NCI-H128 (cell line): ENCODE measurements around the gene ATF1.

Experiments
- DNase-seq: peaks from one replicate; lab custom pipeline; 2025; ENCODE audit not compliant: unreplicated experiment; lab: John Stamatoyannopoulos, UW

ATF1 gene

DNA sequence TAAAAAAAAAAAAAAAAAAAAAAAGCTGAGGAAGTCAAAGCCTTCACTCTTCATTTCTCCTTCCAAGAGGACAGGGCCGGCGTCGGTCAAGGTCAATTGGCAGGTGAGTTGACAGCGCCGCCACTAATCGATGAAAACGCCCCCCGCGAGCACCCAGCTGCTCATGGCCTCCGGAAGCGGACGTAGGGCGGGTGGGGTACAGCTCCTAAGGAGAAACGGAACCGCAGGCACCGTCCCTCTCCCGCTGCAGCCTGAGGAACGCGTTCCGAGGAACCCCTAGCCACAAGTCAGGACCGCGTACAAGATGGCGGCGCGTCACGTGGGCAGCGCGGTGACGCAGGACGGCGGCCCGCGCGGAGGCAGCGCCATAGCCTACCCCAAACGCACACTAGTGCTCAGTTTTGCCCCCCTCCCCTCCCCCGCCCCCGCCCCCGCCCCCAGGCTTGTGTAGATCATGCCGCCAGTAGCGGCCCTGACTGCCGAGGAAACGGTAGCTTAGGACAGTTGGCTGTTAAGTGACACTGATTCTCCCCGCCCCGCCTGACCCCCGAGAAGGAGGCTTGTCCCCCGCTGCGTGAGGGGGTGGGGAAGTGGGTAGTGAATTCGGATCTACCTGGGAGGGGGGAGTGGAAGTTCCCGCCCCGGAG, at the start of gene ATF1:
Gene ATF1, plus strand, starts transcription at position 463 of the 647 bp plus-strand sequence. CDS start 16,045 bp downstream, outside the sequence.
- DNase-seq: peak; percentile 83

DNA sequence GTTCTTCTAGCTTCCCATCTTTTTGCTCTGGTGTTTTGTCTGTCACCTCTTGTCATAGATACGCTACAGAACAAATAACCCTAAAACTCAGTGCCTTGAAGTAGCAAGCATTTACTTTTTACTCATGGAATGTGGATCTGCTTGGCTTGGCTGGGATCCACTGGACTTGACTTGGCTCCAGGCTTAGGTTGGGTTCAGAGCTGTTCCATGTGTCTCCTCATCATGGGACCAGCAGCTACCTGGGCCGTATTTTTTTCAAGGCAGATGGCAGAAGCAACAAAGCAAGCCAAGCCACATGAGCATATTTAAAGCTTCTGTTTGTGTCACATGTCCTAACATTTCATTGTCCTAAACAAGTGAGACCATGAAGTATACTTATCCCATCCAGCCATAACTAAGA, 48.7 kb upstream of the ATF1 start:
- DNase-seq: no peak

DNA sequence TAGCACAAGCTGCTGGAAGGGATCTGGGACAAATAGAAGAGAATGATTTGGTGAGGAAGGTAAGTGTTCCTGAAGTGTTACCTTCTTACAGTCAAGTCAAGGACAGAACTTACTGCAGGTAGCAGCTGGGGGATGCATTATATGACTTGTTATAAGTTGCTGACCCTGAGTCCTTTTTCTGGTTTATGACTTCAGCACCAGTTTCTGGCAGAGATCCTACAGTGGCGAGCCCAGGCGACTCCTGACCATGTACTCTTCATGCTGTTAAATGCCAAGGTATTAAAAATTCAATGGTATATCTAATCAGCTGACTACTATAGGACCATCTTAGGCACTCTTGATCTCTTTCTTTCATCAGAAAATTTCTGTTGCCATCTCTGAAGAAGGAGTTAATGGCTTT, 45.1 kb upstream of the ATF1 start:
- no peak for DNase-seq

DNA sequence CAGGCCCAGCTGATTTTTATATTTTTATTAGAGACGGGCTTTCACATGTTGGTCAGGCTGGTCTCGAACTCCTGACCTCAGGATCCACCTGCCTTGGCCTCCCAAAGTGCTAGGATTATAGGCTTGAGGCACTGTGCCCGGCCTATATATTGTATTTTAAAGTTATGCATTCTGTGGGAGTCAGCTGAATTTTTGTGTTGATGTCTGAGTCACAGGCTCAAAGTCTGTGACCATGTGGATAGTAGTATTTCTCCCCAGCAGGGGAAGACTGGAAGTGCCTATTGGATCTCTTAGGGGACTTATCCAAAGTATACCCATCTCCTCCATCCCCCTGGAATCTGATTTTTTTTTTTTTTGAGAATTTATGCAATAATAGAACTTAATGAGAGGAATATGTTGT, 43.8 kb upstream of the ATF1 start:
- DNase-seq: no peak

DNA sequence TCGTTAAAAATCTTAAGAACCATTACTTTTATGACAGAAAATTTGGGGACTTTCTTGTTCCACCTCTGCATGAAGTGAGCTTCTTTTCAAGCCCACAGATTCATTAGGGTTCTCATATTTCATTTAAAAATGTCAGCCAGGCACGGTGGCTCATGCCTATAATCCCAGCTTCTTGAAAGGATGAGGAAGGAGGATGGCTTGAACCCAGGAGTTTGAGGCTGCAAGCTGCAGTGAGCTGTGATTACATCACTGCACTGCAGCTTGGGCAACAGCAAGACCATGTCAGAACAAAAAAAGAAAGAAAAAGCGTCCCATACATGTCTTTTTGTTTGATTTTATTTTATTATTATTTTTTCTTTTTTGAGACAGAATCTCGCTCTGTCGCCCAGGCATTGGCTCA, 43.4 kb upstream of the ATF1 start:
- no peak for DNase-seq

DNA sequence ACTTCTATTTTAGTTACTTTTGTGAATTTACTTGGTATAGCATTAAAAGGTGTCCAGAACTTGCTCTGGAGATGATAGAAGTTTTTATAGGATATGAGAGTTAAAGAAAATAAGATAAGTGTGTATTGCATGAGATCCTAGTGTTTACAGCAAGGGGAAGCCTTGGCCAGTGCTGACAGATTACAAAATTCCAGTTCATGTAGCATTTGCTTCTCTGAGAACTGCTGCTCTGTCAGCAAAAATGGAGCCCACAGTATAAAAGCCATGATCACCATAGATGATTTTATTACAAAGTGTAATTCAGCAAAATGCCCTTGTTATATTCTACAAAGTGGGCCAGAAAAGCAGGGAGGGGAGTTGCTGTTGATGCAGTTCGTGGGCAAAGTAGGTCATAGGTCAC, 40.0 kb upstream of the ATF1 start:
- no peak for DNase-seq

DNA sequence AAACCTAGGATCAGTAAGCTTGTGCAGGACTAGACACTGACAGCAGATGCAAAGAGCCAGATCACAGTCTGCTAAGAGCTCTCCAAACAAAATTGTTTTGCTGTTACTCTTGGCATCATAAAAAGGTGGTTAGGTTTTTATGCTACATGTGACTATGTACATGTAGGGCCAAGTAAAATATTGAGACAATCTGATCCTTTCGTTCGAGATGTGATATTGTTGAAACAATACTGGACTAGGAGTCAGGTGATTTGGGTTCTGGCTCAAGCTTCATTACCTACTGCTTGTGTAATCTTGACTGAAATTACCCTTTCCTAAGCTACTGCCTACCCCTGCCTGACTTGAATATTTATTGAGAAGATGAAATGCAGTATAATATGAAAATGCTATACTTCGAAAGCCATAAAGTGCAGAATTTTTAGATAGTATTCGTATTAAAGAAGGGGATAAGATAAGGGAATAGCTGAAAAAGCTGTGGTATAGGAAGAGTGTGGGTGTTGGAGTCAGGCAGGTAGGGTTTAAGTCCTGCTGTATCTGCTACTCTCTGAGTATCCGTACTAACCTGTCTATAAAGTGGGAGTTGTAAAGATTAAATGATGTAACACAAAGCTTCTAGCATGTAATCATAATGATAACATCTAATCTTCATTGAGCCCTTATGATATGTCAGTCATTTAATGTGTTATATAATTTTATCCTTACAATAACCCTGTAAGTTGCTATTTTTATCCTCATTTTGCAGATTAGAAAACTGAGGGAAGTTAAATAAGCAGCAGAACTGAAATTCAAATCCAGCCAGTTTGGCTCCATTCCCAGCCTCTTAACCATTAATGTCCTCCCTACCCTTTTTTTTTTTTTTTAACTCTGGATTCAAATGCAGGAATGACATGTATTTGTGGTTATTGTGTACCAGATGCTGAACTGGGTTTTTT, 38.6 kb upstream of the ATF1 start:
- no peak for DNase-seq

DNA sequence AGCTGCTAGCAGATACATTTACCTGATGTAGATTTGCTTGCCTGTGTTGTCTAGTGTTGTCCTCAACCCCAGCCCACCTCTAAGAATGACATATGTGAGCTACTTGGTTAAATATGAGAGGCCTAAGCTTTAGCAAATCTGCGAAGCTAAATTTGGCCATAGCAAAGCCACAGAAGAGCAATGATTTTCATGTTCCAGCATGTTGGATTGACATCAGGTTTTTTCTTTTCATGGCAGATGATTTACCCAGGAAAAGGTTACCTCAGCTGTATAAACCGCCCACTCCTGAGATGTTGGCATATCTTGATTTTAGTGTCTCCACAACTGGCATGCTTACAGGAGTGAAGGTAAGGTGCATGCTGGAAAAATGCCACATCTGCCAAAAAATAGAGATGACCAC, 36.4 kb upstream of the ATF1 start:
- DNase-seq: no peak

DNA sequence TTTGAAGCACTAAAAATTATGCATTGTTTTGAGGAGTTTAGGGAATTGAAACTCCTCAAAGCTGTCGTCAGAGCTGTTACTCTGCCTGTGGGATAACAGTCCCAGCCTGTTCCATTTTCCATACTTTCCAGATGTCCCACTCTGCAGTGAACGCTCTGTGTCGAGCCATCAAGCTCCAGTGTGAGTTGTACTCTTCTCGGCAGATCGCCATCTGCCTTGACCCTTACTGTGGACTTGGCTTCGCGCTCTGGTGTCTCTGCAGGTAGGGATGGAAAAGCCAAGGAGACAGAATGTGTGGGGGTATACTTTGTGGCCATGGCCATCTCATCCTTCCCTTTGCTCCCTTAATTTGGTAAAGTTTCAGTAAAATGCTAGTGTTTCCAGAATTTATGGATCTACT, 35.5 kb upstream of the ATF1 start:
- DNase-seq: no peak

DNA sequence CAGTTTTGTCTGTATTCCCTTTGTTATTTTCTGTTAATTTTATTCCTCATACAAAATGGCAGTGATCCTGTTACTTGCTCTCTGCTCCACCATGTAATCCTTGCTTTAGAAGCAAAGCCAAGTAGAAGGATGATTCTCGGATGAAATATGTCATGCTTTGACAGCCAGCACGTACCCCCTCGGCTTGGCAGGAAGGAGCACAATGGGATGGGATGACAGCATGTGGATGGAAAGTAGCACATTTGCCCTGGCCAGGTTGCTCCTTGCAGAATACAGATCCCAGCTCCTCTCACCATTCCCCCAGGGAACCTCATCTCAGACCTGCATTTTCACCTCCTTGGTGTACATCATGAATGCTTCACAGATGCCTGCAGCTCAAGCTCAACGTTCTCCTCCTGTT, 35.1 kb upstream of the ATF1 start:
- DNase-seq: no peak

DNA sequence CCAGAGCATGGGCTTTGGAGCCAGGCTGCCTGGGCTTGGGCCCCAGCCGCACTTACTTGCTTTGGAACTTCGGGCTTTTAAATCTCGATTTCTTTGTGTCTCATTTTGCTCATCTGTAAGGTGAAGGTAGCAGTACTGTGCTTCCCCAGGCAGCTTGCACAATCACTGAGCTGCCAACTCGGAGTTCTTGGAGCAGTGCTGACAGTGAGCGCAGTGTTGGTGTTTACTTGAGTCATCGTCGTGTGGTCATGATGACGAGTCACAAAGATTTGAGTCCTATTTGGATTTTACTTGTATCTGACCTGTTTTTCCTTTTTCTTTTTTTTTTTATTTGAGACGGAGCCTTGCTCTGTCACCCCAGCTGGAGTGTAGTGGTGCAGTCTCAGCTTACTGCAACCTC, 31.3 kb upstream of the ATF1 start:
- DNase-seq: no peak

DNA sequence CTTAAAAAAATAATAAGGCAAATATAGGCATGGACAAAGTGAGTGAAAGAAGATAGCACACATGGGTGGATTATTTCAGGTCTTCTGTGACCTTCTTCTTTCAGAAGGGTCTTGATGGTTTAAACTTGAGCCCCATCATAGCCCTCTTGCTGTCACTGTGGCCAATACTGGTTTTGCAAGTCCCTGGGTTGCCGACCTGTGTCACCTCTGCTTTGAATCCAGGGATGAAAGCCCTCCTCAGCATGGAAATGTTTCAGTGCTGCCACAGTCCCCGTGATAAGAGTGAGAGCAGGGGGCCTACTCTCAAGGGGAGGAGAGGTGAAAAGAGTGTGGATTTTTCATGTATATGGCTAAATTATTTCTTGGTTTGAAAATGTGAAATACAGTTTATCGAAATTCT, 30.2 kb upstream of the ATF1 start:
- no peak for DNase-seq

DNA sequence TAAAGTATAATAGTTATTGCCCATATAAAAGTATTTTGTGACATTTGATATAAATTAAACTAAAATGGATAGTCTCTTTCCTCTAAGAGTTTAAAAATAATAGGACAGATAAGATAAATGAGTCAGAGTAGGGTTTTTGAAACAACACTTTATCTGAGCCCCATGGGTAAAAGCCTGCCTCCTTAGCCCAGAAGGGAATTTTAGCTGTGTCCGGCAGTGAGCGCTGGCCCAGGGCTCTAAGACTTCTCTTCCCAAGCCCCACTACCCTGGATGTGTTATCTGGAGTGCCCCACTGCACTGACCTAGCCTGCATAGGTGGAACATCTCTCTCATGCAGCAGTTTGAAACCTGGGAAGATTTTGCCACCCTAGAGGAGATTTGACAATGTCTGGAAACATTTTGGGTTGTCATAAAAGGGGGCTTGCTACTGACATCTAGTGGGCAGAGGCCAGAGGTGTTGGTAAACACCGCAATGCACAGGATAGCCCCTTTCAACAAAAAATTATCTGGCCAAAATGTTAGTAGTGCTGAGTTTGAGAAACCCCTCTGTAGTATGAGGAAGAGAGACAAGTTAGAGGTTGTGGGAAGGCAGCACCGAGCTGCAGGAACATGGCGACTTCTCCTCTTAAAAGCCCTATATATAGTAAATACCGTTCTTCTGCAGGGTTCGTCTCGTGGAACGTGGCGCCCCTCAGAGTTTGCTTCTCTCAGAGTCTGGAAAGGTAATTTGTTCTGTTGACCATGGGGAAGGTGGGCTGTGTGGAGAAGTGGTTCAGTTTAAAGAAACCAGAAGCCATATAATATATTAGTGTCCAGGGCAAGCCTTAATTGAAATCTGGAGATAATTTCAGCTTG, 29.3 kb upstream of the ATF1 start:
- DNase-seq: no peak

DNA sequence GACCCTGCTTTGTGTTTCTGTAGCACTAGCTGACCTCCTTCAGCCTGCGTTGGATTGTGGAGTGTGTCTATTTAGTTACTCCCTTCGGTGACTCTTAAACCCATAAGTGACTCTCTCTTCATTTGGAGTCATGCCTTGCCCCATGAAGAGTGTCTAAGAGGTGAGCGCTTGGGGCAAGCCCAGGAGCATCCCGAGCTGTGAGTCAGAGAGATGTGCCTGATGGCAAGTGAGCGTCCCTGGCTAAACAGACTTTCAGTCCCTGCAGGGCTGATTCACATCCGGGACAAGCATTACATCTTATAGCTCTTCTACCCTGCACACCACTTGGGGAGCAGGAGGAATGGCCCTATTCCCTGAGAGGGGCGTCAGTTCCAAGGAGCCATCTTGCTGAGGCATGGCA, 24.3 kb upstream of the ATF1 start:
- DNase-seq: no peak

DNA sequence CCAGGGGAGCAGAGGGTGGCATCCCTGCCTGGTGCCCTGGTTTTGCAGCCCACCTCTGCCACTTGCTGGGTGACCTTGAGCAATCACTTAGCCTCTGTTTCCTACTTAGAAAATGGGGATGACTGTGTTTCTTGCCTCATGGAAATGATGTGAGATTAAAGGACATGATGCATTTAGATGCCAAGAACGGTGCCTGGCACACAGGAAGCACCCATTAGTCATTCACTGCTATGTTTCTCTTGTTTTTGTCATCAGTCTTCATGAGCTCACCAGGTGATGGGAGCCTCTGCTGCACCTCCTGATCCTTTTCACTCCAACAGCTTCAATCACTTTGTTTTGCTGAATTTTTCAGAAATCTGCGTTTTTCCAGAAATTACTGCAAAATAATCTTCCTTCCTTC, 23.6 kb upstream of the ATF1 start:
- DNase-seq: no peak

DNA sequence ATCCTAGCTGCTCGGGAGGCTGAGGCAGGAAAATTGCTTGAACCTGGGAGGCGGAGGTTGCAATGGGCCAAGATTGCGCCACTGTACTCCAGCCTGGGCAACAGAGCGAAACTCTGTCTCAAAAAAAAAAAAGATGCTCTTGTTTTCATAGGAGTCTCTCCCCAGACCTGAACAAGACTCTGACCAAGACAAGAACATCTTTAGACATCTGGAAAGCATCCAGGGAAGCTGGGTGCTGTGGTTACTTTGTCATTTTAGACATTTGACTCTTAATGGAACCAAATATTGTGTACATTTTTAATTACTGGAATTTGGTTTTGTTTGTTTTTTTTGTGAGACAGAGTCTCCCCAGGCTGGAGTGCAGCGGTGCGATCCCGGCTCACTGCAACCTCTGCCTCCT, 21.1 kb upstream of the ATF1 start:
- DNase-seq: no peak

DNA sequence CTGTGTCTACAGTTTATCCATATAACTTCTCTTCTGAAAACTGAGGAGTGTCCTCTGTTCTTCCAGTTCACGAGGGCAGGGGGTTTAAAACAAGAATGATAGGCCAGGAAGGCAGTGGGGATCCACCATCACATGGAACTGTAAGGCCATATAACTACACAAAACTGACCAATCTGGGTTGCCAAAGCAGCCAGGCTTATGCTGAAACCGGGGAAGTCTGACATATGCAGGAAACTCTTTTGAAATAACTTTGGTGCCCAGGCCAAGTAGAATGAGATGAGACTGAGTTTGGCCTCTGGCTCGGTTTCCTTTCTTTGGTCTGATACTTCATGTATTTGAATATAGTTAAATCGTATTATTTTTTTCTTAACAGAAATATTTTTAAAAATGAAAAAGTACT, 18.0 kb upstream of the ATF1 start:
- DNase-seq: no peak

DNA sequence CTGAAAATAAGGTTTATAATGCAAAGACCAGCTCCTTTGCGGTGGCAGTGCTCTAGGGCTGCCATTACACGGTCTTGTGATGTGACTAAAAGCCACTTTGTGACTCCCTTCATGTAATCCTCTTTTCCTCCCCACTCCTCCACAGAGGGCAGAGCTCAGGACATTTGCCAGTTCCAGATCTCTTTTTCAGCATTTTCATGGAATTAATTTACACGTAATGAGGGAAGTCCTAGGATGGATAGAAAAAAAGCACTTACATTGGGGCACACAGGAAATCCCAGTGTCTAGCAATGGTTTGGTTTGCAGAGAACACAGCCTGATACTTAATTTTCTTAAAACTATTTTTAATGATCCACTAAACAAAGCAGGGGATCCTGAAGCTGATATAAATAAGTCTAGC, 17.5 kb upstream of the ATF1 start:
- DNase-seq: no peak

DNA sequence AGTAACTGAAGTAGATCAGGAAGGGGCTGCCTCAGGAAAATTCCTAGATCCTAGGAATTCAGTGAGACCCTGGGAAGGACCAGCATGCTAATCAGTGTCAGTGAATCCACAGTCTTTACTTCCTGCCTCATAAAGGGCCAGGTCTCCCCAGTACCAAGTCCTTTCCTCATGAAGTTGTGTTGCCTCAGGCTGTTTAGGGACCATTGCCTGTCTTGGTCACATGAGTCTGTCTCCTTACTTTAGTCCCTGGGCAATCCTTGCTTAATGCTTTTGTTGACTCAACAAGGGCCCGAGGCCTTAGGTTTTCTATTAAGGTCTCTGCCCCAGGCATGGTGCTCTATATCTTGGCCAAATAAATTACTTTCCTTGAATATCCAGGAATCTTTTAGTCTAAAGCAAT, 16.1 kb upstream of the ATF1 start:
- DNase-seq: no peak

DNA sequence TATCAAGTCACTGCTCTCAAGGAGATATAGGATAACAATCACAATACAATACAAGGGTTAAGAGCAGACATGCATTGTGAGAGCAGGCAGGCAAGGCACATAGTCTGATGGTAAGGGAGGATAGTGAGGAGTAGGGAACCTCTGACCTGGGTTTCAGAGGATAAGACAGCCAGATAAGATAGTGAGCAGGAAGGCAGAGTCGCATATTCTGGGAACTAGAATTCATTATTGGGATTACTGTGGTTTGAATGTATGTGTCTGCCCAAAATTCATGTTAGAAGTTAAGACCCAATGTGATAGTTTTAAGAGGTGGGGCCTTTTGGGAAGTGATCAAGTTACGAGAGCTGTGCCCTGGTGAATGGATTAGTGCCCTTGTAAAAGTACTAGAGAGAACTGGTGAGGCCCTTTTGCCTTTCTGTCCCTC, 14.4 kb upstream of the ATF1 start:
- DNase-seq: no peak

DNA sequence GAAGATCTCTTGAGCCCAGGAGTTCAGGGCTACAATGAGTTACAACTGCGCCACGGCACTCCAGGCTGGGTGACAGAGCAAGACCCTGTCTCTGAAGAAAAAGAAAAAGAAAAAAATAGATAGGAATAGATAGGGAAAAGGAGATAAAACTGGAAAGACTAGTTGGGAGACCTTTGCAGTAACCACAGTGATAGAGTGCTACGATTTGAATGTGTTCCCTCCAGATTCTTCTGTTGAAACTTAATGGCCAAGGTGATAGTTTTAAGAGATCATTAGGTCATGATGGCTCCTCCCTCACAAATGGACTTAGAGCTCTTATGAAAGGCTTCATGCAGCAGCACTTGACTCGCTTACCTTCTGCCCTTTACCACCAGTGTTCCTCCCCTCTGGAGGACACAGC, 13.5 kb upstream of the ATF1 start:
- DNase-seq: no peak
